HEK293 (cell line): ENCODE data around the gene RIMS4.

Source experiments
- CTCF ChIA-PET: fragments of 350-600 bp; formaldehyde crosslinking; extraction: SDS; loops from one replicate; lab custom pipeline; 2021; ENCODE audit warnings: antibody characterized with exemption; lab: Yijun Ruan, JAX
- POLR2A ChIA-PET: fragments of 300-600 bp; formaldehyde crosslinking; extraction: SDS; loops from one replicate; lab custom pipeline; 2020; ENCODE audit warnings: antibody characterized with exemption, inconsistent platforms; lab: Yijun Ruan, JAX
- H3K27ac ChIP-seq: fragments of 200-500 bp; sonication (Bioruptor generic); 2 replicates; pipeline ENCODE4 v1.5.1; 2014; ENCODE audit warnings: low read depth, low read length, control low read depth, inconsistent platforms; ENCODE audit errors: extremely low read depth
- H3K36me3 ChIP-seq, 2 experiments: fragments of 200-500 bp in 1 of 2; sonication (Bioruptor generic) in 1 of 2; 1 replicate in 1 of 2; 2 replicates in 1 of 2; pipeline ENCODE4 v1.5.1; 2014 to 2017; ENCODE audit warnings: inconsistent platforms in 2 of 2, low read length in 2 of 2; ENCODE audit not compliant: control insufficient read depth in 2 of 2, insufficient read depth in 1 of 2
- H3K4me1 ChIP-seq: fragments of 200-500 bp; sonication (Bioruptor generic); 2 replicates; pipeline ENCODE4 v1.5.1; 2014; ENCODE audit warnings: mild to moderate bottlenecking, low read length, inconsistent platforms; ENCODE audit not compliant: control insufficient read depth, insufficient read depth
- H3K4me3 ChIP-seq: 2 replicates; pipeline ENCODE4 v1.5.1; 2011; ENCODE audit warnings: low read depth, mild to moderate bottlenecking, control low read depth, low read length, moderate library complexity
- H3K9me3 ChIP-seq: fragments of 200-500 bp; sonication (Bioruptor generic); 2 replicates; pipeline ENCODE4 v1.5.1; 2014; ENCODE audit warnings: low read depth, low read length, inconsistent platforms; ENCODE audit not compliant: control insufficient read depth, insufficient read depth
- BCL11A ChIP-seq: fragments of 450-650 bp; formaldehyde crosslinking; IDR thresholded peaks from 2 replicates; pipeline ENCODE4 v1.5.1; 2016; ENCODE audit warnings: low read depth, missing biosample characterization, missing genetic modification characterization
- GFI1B ChIP-seq: fragments of 450-650 bp; formaldehyde crosslinking; IDR thresholded peaks from 2 replicates; pipeline ENCODE4 v1.5.1; 2016; ENCODE audit warnings: missing biosample characterization, missing genetic modification characterization
- GLIS2 ChIP-seq: fragments of 450-650 bp; formaldehyde crosslinking; IDR thresholded peaks from 2 replicates; pipeline ENCODE4 v1.5.1; 2016; ENCODE audit warnings: missing biosample characterization, missing genetic modification characterization
- HOXD13 ChIP-seq: sonication (generic); formaldehyde crosslinking; IDR thresholded peaks from 2 replicates; pipeline ENCODE4 v1.8.0; 2022; ENCODE audit warnings: missing genetic modification reagents, borderline replicate concordance
- PRDM1 ChIP-seq: fragments of 450-650 bp; formaldehyde crosslinking; IDR thresholded peaks from 2 replicates; pipeline ENCODE4; 2016; ENCODE audit warnings: missing biosample characterization, missing genetic modification characterization
- SCRT1 ChIP-seq: fragments of 450-650 bp; formaldehyde crosslinking; IDR thresholded peaks from 2 replicates; pipeline ENCODE4 v1.5.1; 2016; ENCODE audit warnings: missing biosample characterization, missing genetic modification characterization, borderline replicate concordance
- SCRT2 ChIP-seq: fragments of 450-650 bp; formaldehyde crosslinking; IDR thresholded peaks from 2 replicates; pipeline ENCODE4 v1.5.1; 2016; ENCODE audit warnings: missing biosample characterization, missing genetic modification characterization
- TCF7L2 ChIP-seq: IDR thresholded peaks from 2 replicates; pipeline ENCODE4 v1.6.1; 2011; ENCODE audit warnings: low read depth, mild to moderate bottlenecking, inconsistent platforms, low read length, moderate library complexity, borderline replicate concordance
- TRIM28 ChIP-seq: IDR thresholded peaks from 2 replicates; pipeline ENCODE4 v1.6.1; 2011; ENCODE audit warnings: low read length, control low read depth, borderline replicate concordance
- YY1 ChIP-seq: fragments of 450-650 bp; formaldehyde crosslinking; IDR thresholded peaks from 2 replicates; pipeline ENCODE4 v1.5.1; 2018; ENCODE audit warnings: missing biosample characterization, missing genetic modification characterization
- ZBTB8A ChIP-seq: fragments of 450-650 bp; formaldehyde crosslinking; IDR thresholded peaks from 2 replicates; pipeline ENCODE4 v1.5.1; 2016; ENCODE audit warnings: missing biosample characterization, missing genetic modification characterization
- ZIC2 ChIP-seq: fragments of 450-650 bp; formaldehyde crosslinking; IDR thresholded peaks from 2 replicates; pipeline ENCODE4 v1.5.1; 2016; ENCODE audit warnings: missing biosample characterization, missing genetic modification characterization
- ZNF112 ChIP-seq: fragments of 450-650 bp; formaldehyde crosslinking; IDR thresholded peaks from 2 replicates; pipeline ENCODE4 v1.5.0; 2017; ENCODE audit warnings: missing biosample characterization, missing genetic modification characterization
- ZNF121 ChIP-seq: fragments of 450-650 bp; formaldehyde crosslinking; IDR thresholded peaks from 2 replicates; pipeline ENCODE4 v1.5.1; 2016; ENCODE audit warnings: missing biosample characterization, missing genetic modification characterization
- ZNF132 ChIP-seq: fragments of 450-650 bp; formaldehyde crosslinking; IDR thresholded peaks from 2 replicates; pipeline ENCODE4 v1.5.1; 2017; ENCODE audit warnings: missing biosample characterization, missing genetic modification characterization, borderline replicate concordance
- ZNF248 ChIP-seq: fragments of 450-650 bp; formaldehyde crosslinking; IDR thresholded peaks from 2 replicates; pipeline ENCODE4 v1.5.1; 2017; ENCODE audit warnings: missing biosample characterization, missing genetic modification characterization
- ZNF426 ChIP-seq: fragments of 450-650 bp; formaldehyde crosslinking; IDR thresholded peaks from 2 replicates; pipeline ENCODE4 v1.5.1; 2017; ENCODE audit warnings: missing biosample characterization, missing genetic modification characterization, mild to moderate bottlenecking, inconsistent platforms, moderate library complexity
- ZNF501 ChIP-seq: fragments of 450-650 bp; formaldehyde crosslinking; IDR thresholded peaks from 2 replicates; pipeline ENCODE4 v1.5.1; 2016; ENCODE audit warnings: missing biosample characterization, missing genetic modification characterization
- ZNF529 ChIP-seq: fragments of 450-650 bp; formaldehyde crosslinking; IDR thresholded peaks from 2 replicates; pipeline ENCODE4 v1.5.1; 2017; ENCODE audit warnings: missing genetic modification characterization, missing biosample characterization; ENCODE audit not compliant: insufficient replicate concordance
- ZNF560 ChIP-seq: fragments of 450-650 bp; formaldehyde crosslinking; IDR thresholded peaks from 2 replicates; pipeline ENCODE4 v1.5.1; 2017; ENCODE audit warnings: missing biosample characterization, missing genetic modification characterization, borderline replicate concordance
- ZNF571 ChIP-seq: fragments of 450-650 bp; formaldehyde crosslinking; IDR thresholded peaks from 2 replicates; pipeline ENCODE4 v1.5.0; 2017; ENCODE audit warnings: missing biosample characterization, missing genetic modification characterization
- ZNF610 ChIP-seq: fragments of 450-650 bp; formaldehyde crosslinking; IDR thresholded peaks from 2 replicates; pipeline ENCODE4 v1.5.1; 2016; ENCODE audit warnings: missing biosample characterization, missing genetic modification characterization, borderline replicate concordance
- ZNF76 ChIP-seq: fragments of 450-650 bp; formaldehyde crosslinking; IDR thresholded peaks from 2 replicates; pipeline ENCODE4; 2016; ENCODE audit warnings: low read depth, missing biosample characterization, missing genetic modification characterization, borderline replicate concordance
- TF ChIP-seq, protein P1 (sequence below): sonication (generic); formaldehyde crosslinking; IDR thresholded peaks from 2 replicates; pipeline ENCODE4 v1.8.1; 2022; ENCODE audit warnings: mild to moderate bottlenecking, moderate library complexity, missing genetic modification reagents
- TF ChIP-seq, protein P2 (sequence below): fragments of 450-650 bp; formaldehyde crosslinking; IDR thresholded peaks from 2 replicates; pipeline ENCODE4 v1.5.1; 2016; ENCODE audit warnings: missing biosample characterization, missing genetic modification characterization, low read depth
- TF ChIP-seq, protein P3 (sequence below): fragments of 450-650 bp; formaldehyde crosslinking; IDR thresholded peaks from 2 replicates; pipeline ENCODE4 v1.5.1; 2016; ENCODE audit warnings: missing biosample characterization, missing genetic modification characterization
- TF ChIP-seq, protein P4 (sequence below): fragments of 450-650 bp; IDR thresholded peaks from 2 replicates; pipeline ENCODE4 v1.5.1; 2018; ENCODE audit warnings: missing biosample characterization, mild to moderate bottlenecking, missing genetic modification characterization
- TF ChIP-seq, protein P5 (sequence below): fragments of 450-650 bp; formaldehyde crosslinking; IDR thresholded peaks from 2 replicates; pipeline ENCODE4 v1.5.1; 2017; ENCODE audit warnings: missing biosample characterization, missing genetic modification characterization

Gene RIMS4

DNA sequence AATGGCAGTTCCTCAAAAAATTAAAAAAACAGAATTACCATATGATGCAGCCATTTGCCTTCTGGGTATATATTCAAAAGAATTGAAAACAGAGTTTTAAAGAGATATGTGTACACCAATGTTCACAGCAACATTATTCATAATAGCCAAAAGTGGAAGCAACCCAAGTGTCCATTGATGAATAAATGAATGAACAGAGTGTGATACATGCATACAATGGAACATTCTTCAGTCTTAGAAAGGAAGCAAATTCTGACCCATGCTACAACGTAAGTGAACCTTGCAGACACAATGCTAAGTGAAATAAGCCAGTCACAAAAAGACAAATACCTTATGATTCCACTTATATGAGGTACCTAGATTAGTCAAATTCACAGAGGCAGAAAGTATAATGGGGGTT, 40.5 kb upstream of the RIMS4 start:
- Histone ChIP-seq H3K4me3 (no peak overlapping the region), H3K27ac (no peak overlapping the region), H3K36me3 (no peaks in the 10 kb centered on the region), H3K9me3 (no peaks in the 10 kb centered on the region), H3K4me1 (no peaks in the 10 kb centered on the region)
- ChIA-PET POLR2A (no interaction called here), CTCF (interaction anchor here (1.3 kb wide), 1 partner anchor 18 kb away, joined by 4 read pairs; no protein-coding TSS in a partner anchor)
- TF ChIP-seq, protein P1, sequence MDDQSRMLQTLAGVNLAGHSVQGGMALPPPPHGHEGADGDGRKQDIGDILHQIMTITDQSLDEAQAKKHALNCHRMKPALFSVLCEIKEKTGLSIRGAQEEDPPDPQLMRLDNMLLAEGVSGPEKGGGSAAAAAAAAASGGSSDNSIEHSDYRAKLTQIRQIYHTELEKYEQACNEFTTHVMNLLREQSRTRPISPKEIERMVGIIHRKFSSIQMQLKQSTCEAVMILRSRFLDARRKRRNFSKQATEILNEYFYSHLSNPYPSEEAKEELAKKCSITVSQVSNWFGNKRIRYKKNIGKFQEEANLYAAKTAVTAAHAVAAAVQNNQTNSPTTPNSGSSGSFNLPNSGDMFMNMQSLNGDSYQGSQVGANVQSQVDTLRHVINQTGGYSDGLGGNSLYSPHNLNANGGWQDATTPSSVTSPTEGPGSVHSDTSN (CRISPR knock-in tag), result no peak
- TF ChIP-seq ZNF529 (tag by site-specific recombination), result no peak
- TF ChIP-seq TRIM28, result no peak
- TF ChIP-seq, protein P2, sequence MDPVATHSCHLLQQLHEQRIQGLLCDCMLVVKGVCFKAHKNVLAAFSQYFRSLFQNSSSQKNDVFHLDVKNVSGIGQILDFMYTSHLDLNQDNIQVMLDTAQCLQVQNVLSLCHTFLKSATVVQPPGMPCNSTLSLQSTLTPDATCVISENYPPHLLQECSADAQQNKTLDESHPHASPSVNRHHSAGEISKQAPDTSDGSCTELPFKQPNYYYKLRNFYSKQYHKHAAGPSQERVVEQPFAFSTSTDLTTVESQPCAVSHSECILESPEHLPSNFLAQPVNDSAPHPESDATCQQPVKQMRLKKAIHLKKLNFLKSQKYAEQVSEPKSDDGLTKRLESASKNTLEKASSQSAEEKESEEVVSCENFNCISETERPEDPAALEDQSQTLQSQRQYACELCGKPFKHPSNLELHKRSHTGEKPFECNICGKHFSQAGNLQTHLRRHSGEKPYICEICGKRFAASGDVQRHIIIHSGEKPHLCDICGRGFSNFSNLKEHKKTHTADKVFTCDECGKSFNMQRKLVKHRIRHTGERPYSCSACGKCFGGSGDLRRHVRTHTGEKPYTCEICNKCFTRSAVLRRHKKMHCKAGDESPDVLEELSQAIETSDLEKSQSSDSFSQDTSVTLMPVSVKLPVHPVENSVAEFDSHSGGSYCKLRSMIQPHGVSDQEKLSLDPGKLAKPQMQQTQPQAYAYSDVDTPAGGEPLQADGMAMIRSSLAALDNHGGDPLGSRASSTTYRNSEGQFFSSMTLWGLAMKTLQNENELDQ, result no peak
- no peak for TF ChIP-seq SCRT2
- no peak for TF ChIP-seq PRDM1 (tag by site-specific recombination)
- no peak for TF ChIP-seq ZNF248 (tag by site-specific recombination)
- TF ChIP-seq ZNF560 (tag by site-specific recombination), result no peak
- no peak for TF ChIP-seq ZNF132 (tag by site-specific recombination)
- no peak for TF ChIP-seq YY1 (tag by site-specific recombination)
- TF ChIP-seq ZNF501 (tag by site-specific recombination), result no peak
- TF ChIP-seq ZBTB8A (tag by site-specific recombination), result no peak
- TF ChIP-seq, protein P3, sequence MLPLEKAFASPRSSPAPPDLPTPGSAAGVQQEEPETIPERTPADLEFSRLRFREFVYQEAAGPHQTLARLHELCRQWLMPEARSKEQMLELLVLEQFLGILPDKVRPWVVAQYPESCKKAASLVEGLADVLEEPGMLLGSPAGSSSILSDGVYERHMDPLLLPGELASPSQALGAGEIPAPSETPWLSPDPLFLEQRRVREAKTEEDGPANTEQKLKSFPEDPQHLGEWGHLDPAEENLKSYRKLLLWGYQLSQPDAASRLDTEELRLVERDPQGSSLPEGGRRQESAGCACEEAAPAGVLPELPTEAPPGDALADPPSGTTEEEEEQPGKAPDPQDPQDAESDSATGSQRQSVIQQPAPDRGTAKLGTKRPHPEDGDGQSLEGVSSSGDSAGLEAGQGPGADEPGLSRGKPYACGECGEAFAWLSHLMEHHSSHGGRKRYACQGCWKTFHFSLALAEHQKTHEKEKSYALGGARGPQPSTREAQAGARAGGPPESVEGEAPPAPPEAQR (tag by site-specific recombination), result no peak
- no peak for TF ChIP-seq ZNF121 (tag by site-specific recombination)

DNA sequence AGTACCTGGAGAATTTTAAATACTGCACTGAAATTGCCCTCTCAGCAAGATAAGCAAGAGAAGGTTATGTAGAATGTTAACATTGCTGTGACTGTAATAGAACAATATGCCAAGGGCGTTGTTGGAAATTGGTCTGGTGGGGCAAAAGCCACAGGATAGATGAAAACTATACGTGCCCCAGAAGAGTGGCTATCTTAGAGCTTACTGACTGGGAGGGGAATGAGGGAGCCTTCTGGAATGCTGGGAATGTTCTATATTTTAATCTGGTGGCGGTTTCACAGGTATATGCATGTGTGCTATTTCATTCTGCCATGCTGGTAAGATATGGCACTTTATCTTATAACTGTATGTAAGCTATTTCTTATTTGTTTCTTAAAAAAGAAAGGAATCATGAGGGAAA, 39.9 kb upstream of the RIMS4 start:
- POLR2A ChIA-PET, result no interaction called here
- TF ChIP-seq, protein P4, sequence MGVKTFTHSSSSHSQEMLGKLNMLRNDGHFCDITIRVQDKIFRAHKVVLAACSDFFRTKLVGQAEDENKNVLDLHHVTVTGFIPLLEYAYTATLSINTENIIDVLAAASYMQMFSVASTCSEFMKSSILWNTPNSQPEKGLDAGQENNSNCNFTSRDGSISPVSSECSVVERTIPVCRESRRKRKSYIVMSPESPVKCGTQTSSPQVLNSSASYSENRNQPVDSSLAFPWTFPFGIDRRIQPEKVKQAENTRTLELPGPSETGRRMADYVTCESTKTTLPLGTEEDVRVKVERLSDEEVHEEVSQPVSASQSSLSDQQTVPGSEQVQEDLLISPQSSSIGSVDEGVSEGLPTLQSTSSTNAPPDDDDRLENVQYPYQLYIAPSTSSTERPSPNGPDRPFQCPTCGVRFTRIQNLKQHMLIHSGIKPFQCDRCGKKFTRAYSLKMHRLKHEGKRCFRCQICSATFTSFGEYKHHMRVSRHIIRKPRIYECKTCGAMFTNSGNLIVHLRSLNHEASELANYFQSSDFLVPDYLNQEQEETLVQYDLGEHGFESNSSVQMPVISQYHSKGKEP (tag by site-specific recombination), result no peak
- no peak for TF ChIP-seq GLIS2 (tag by site-specific recombination)
- TF ChIP-seq ZNF112 (tag by site-specific recombination), result no peak
- no peak for TF ChIP-seq HOXD13 (CRISPR knock-in tag)
- no peak for TF ChIP-seq ZNF76 (tag by site-specific recombination)
- TF ChIP-seq SCRT1, result no peak
- TF ChIP-seq GFI1B, result no peak
- TF ChIP-seq ZNF426, result no peak
- TF ChIP-seq ZIC2 (tag by site-specific recombination), result no peak
- TF ChIP-seq ZNF610 (tag by site-specific recombination), result no peak
- TF ChIP-seq BCL11A (tag by site-specific recombination), result no peak
- TF ChIP-seq, protein P5, sequence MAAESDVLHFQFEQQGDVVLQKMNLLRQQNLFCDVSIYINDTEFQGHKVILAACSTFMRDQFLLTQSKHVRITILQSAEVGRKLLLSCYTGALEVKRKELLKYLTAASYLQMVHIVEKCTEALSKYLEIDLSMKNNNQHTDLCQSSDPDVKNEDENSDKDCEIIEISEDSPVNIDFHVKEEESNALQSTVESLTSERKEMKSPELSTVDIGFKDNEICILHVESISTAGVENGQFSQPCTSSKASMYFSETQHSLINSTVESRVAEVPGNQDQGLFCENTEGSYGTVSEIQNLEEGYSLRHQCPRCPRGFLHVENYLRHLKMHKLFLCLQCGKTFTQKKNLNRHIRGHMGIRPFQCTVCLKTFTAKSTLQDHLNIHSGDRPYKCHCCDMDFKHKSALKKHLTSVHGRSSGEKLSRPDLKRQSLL, result no peak
- TF ChIP-seq ZNF571 (tag by site-specific recombination), result no peak
- no peak for TF ChIP-seq TCF7L2
- TF ChIP-seq ZNF501 (tag by site-specific recombination), result no peak
- TF ChIP-seq, all 188 proteins: peak for 0
- Histone ChIP-seq H3K9me3 (no peaks in the 10 kb centered on the region), H3K4me1 (no peaks in the 10 kb centered on the region), H3K36me3 (no peaks in the 10 kb centered on the region), H3K27ac (no peak overlapping the region), H3K4me3 (no peak overlapping the region)
- CTCF ChIA-PET, result interaction anchor here (0.6 to 1.3 kb wide), 4 partner anchors 16 to 129 kb away, joined by 3 to 4 read pairs (median 3); no protein-coding TSS in a partner anchor
